Tibial artery (tissue), 4 donors: Measurements from ENCODE around the gene RHBDD2.

Source experiments
- DNase-seq, 2 donors: peaks; one replicate each; pipeline ENCODE4 v3.0.0-alpha.2; 2019
- H3K27ac ChIP-seq, 2 donors: fragments of 200-600 bp; sonication (generic) in 1 of 2; 1 replicate in 1 of 2; 2 replicates in 1 of 2; pipeline ENCODE4 v1.5.1; 2018 to 2019; ENCODE audit warnings: mild to moderate bottlenecking in 1 of 2
- H3K27me3 ChIP-seq, 2 donors: fragments of 200-600 bp; sonication (generic) in 1 of 2; one replicate each; pipeline versions ENCODE4 v1.5.1 to v1.6.0; 2016 to 2019
- H3K36me3 ChIP-seq, 3 donors: fragments of 200-600 bp; sonication (generic) in 2 of 3; one replicate each; pipeline ENCODE4 v1.5.1; 2016 to 2019; ENCODE audit warnings: mild to moderate bottlenecking in 2 of 3
- H3K4me1 ChIP-seq, 4 donors: fragments of 200-600 bp; sonication (generic) in 2 of 4; 1 replicate in 3 of 4; 2 replicates in 1 of 4; pipeline ENCODE4 v1.5.1; 2016 to 2019
- H3K4me3 ChIP-seq, 2 donors: fragments of 200-600 bp; sonication (generic) in 1 of 2; 1 replicate in 1 of 2; 2 replicates in 1 of 2; pipeline ENCODE4 v1.5.1; 2018 to 2019; ENCODE audit warnings: mild to moderate bottlenecking in 2 of 2
- H3K9me3 ChIP-seq, 3 donors: fragments of 200-600 bp; sonication (generic) in 1 of 3; one replicate each; pipeline ENCODE4 v1.5.1; 2016 to 2019
- CTCF ChIP-seq, 2 experiments: fragments of 200-600 bp in 1 of 2; fragments of 450-650 bp in 1 of 2; IDR thresholded peaks; one replicate each; pipeline ENCODE4 v1.5.1; 2017 to 2019; ENCODE audit warnings: antibody characterized with exemption in 2 of 2, mild to moderate bottlenecking in 1 of 2, moderate library complexity in 1 of 2
- intact Hi-C: fragments of 100-400 bp; cut with DNase I; formaldehyde crosslinking; loops from one replicate; pipeline ENCODE4 v1.15.0; 2023; ENCODE audit warnings: low total_unique reads

The RHBDD2 gene

GRCh38 chr7:75884476-75884875, 5.6 kb downstream of the RHBDD2 start:
- intact Hi-C loops: no loop called here
- Histone ChIP-seq H3K9me3 (no peaks in the 10 kb centered on the region), H3K36me3 (peaks cover 32 to 84% (median 63%) of the 10 kb centered on the region in 3 donors), H3K4me3 (no peak overlapping the region), H3K4me1 (peaks cover 0 to 20% (median 10%) of the 10 kb centered on the region in 4 donors), H3K27ac (no peak overlapping the region), H3K27me3 (no peaks in the 10 kb centered on the region)
- DNase-seq: no peak
- TF ChIP-seq CTCF (IDR thresholded peaks at IDR 0.05): no peak

- no peak for TF ChIP-seq CTCF (IDR thresholded peaks at IDR 0.05)
- Histone ChIP-seq H3K36me3 (peaks cover 32 to 84% (median 63%) of the 10 kb centered on the region in 3 donors), H3K4me1 (peaks cover 0 to 14% (median 7%) of the 10 kb centered on the region in 4 donors), H3K9me3 (no peaks in the 10 kb centered on the region), H3K4me3 (no peak overlapping the region), H3K27ac (no peak overlapping the region), H3K27me3 (no peaks in the 10 kb centered on the region)
- intact Hi-C loops: no loop called here
- no peak for DNase-seq
Measured at GRCh38 chr7:75885036-75885435, 6.2 kb downstream of the RHBDD2 start.

- H3K27me3 ChIP-seq: no peaks in the 10 kb centered on the region
- H3K27ac ChIP-seq: no peak overlapping the region
- no peak for DNase-seq
- no peak for TF ChIP-seq CTCF (IDR thresholded peaks at IDR 0.05)
- intact Hi-C loops: no loop called here
- H3K36me3 ChIP-seq: peaks cover 17 to 62% (median 47%) of the 10 kb centered on the region in 3 donors
- H3K4me3 ChIP-seq: no peak overlapping the region
- H3K4me1 ChIP-seq: peaks cover 0 to 16% (median 2%) of the 10 kb centered on the region in 4 donors
- no peaks in the 10 kb centered on the region for H3K9me3 ChIP-seq
Measured at GRCh38 chr7:75887669-75888369, 9.0 kb downstream of the RHBDD2 start.

- no peaks in the 10 kb centered on the region for H3K27me3 ChIP-seq
- H3K4me3 ChIP-seq: no peak overlapping the region
- peak; percentile 41 to 79 for DNase-seq
- intact Hi-C loops: no loop called here
- no peaks in the 10 kb centered on the region for H3K9me3 ChIP-seq
- peak overlapping the region in 1 of 2 donors; percentile 23 for H3K27ac ChIP-seq
- H3K4me1 ChIP-seq: peaks cover 0 to 19% (median 2%) of the 10 kb centered on the region in 4 donors
- no peak for TF ChIP-seq CTCF (IDR thresholded peaks at IDR 0.05)
- peaks cover 9 to 54% (median 39%) of the 10 kb centered on the region in 3 donors for H3K36me3 ChIP-seq
Measured at GRCh38 chr7:75888464-75889222, 9.8 kb downstream of the RHBDD2 start.

- no peaks in the 10 kb centered on the region for H3K27me3 ChIP-seq
- H3K27ac ChIP-seq: no peak overlapping the region
- H3K36me3 ChIP-seq: peaks cover 2 to 47% (median 32%) of the 10 kb centered on the region in 3 donors
- TF ChIP-seq CTCF (IDR thresholded peaks at IDR 0.05): no peak
- DNase-seq: no peak
- no peak overlapping the region for H3K4me3 ChIP-seq
- H3K4me1 ChIP-seq: peaks cover 0 to 19% (median 2%) of the 10 kb centered on the region in 4 donors
- no peaks in the 10 kb centered on the region for H3K9me3 ChIP-seq
- intact Hi-C loops: no loop called here
Measured at GRCh38 chr7:75889223-75889825, 10.5 kb downstream of the RHBDD2 start.
